Testis (tissue), 3 donors: ENCODE results near the gene PVALEF. TPM values are rescaled to one million over a fixed set of nuclear protein-coding genes. Genes with fewer than 3 reads are reported as not detected.

ENCODE experiments used
- DNase-seq: peaks from one replicate; pipeline ENCODE4 v3.0.0-alpha.2; 2019
- H3K27ac ChIP-seq, 2 donors: fragments of 200-600 bp; sonication (generic); one replicate each; pipeline ENCODE4 v1.5.1; 2019
- H3K27me3 ChIP-seq: fragments of 200-600 bp; sonication (generic); one replicate; pipeline ENCODE4 v1.5.1; 2019
- H3K36me3 ChIP-seq: fragments of 200-600 bp; sonication (generic); one replicate; pipeline ENCODE4 v1.5.1; 2017; ENCODE audit warnings: low read depth; ENCODE audit errors: missing control alignments
- H3K4me1 ChIP-seq: fragments of 200-600 bp; sonication (generic); one replicate; pipeline ENCODE4 v1.5.1; 2019
- H3K4me3 ChIP-seq, 2 donors: fragments of 200-600 bp; sonication (generic); one replicate each; pipeline ENCODE4 v1.5.1; 2017 to 2019
- H3K9me3 ChIP-seq: fragments of 200-600 bp; sonication (generic); one replicate; pipeline ENCODE4 v1.5.1; 2017
- POLR2A ChIP-seq: fragments of 450-650 bp; IDR thresholded peaks from one replicate; pipeline ENCODE4 v1.6.1; 2017; ENCODE audit warnings: antibody characterized with exemption, mild to moderate bottlenecking, moderate library complexity
- WGBS, 2 donors: methylation state at CpG; one replicate each; pipeline ENCODE4 v1.1.5; 2018; 5-methylcytosine and 5-hydroxymethylcytosine counted together
- intact Hi-C: fragments of 100-400 bp; cut with DNase I; formaldehyde crosslinking; loops from one replicate; pipeline ENCODE4 v1.15.1; 2023; ENCODE audit warnings: low total_unique reads
- polyA plus RNA-seq: library from polyadenylated mRNA; stranded (reverse); fragments of 350-450 nt; fragmentation: Illumina TruSeq; extraction: RNeasy Lipid Tissue Mini Kit (QIAGEN cat#74804); gene quantifications from one replicate; pipeline ENCODE4 v1.2.3, GENCODE V29; 2014; ENCODE audit warnings: low read depth, low replicate concordance; ENCODE audit not compliant: insufficient read depth
- total RNA-seq, 2 donors: library from RNA; depleted of rRNA; stranded (reverse); fragments of >200 nt; gene quantifications; one replicate each; pipeline ENCODE4 v1.2.3, GENCODE V29; 2016
- TF ChIP-seq, protein P1 (sequence below), 3 experiments: fragments of 450-650 bp in 2 of 3; fragments of 200-600 bp in 1 of 3; sonication (generic) in 1 of 3; IDR thresholded peaks; one replicate each; pipeline ENCODE4 v1.5.1; 2016 to 2019; ENCODE audit warnings: antibody characterized with exemption in 3 of 3, mild to moderate bottlenecking in 2 of 3, moderate library complexity in 1 of 3

Gene PVALEF
- total and polyA plus RNA-seq, 3 donors from 2014 or later = not detected

DNA sequence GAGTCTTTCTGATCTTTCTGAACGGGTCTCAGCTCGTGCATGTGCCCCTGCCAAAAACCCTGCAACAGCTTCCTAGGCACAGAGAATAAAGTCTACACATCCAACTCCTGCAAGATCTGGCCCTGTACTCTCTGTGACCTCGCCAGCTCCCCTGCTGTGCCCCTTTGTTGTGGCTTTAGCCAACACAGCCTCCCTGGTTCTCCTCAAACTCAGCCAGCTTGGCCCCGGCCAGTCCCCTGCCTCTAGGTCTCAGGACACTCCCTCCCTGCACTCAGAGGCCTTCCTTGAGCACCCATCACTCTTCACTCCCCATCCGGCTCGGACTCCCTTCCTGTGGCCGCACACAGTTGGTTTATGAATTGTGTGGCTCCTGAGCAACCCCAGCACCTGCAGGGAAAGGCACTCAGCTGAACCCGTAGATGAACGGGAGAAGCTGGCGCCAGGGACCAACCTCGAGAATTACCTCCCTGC, 56.1 kb downstream of the PVALEF start:
- TF ChIP-seq POLR2A = no peak
- TF ChIP-seq, protein P1, sequence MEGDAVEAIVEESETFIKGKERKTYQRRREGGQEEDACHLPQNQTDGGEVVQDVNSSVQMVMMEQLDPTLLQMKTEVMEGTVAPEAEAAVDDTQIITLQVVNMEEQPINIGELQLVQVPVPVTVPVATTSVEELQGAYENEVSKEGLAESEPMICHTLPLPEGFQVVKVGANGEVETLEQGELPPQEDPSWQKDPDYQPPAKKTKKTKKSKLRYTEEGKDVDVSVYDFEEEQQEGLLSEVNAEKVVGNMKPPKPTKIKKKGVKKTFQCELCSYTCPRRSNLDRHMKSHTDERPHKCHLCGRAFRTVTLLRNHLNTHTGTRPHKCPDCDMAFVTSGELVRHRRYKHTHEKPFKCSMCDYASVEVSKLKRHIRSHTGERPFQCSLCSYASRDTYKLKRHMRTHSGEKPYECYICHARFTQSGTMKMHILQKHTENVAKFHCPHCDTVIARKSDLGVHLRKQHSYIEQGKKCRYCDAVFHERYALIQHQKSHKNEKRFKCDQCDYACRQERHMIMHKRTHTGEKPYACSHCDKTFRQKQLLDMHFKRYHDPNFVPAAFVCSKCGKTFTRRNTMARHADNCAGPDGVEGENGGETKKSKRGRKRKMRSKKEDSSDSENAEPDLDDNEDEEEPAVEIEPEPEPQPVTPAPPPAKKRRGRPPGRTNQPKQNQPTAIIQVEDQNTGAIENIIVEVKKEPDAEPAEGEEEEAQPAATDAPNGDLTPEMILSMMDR (IDR thresholded peaks at IDR 0.05) = no peak
- no peak for DNase-seq
- Histone ChIP-seq H3K4me1 (peaks cover 18% of the 10 kb centered on the region), H3K9me3 (no peaks in the 10 kb centered on the region), H3K27ac (no peak overlapping the region), H3K27me3 (no peaks in the 10 kb centered on the region), H3K4me3 (no peak overlapping the region), H3K36me3 (no peaks in the 10 kb centered on the region)
- 61 to 76% methylated on average over 7 to 11 of the region's 11 CpGs for WGBS, 2 donors
- intact Hi-C loops = no loop called here

- peak overlapping the region; percentile 76 to 80 for H3K4me3 ChIP-seq
- TF ChIP-seq POLR2A = no peak
- TF ChIP-seq, protein P1 (IDR thresholded peaks at IDR 0.05) = no peak
- H3K4me1 ChIP-seq = peaks cover 18% of the 10 kb centered on the region
- intact Hi-C loops = no loop called here
- H3K27ac ChIP-seq = no peak overlapping the region
- DNase-seq = no peak
- H3K36me3 ChIP-seq = no peaks in the 10 kb centered on the region
- WGBS, 2 donors = 6 to 7% methylated on average over 6 to 22 of the region's 24 CpGs
- no peaks in the 10 kb centered on the region for H3K9me3 ChIP-seq
- H3K27me3 ChIP-seq = no peaks in the 10 kb centered on the region
Observed at GRCh38 chr17:81221842-81222619, 56.7 kb downstream of the PVALEF start.

DNA sequence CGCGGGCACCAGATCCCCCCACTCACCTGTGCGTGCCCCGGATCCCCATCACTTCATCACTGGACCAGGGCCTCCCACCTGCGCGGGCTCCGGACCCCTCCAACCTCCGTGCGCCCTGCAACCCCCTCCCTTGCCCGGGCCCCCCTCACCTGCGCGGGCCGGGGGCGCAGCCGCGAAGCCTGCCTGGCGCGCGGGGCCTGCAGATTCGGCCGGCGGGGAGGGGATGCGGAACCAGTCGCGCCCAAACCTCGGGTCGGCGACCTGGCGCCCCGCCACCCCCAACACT, 57.3 kb downstream of the PVALEF start:
- no peak overlapping the region for H3K27ac ChIP-seq
- TF ChIP-seq, protein P1 (IDR thresholded peaks at IDR 0.05) = no peak
- no peak for TF ChIP-seq POLR2A
- peak overlapping the region; percentile 76 to 80 for H3K4me3 ChIP-seq
- no peak for DNase-seq
- intact Hi-C loops = no loop called here
- H3K36me3 ChIP-seq = no peaks in the 10 kb centered on the region
- WGBS, 2 donors = 0 to 1% methylated on average over 1 to 30 of the region's 30 CpGs
- H3K9me3 ChIP-seq = no peaks in the 10 kb centered on the region
- H3K27me3 ChIP-seq = no peaks in the 10 kb centered on the region
- peaks cover 18% of the 10 kb centered on the region for H3K4me1 ChIP-seq

GRCh38 chr17:81222906-81223761, 57.8 kb downstream of the PVALEF start, which contains the start of gene CEP131:
Gene CEP131 (minus strand): TSS chr17:81222965. CDS start chr17:81220056, 2,909 bp downstream.
- Histone ChIP-seq H3K4me3 (peak within 1 kb of the TSS; percentile 76 to 80), H3K27ac (peak within 1 kb of the TSS in 1 of 2 donors; percentile 37), H3K36me3 (no peaks in the 10 kb centered on the region), H3K9me3 (no peaks in the 10 kb centered on the region), H3K4me1 (peaks cover 18% of the 10 kb centered on the region), H3K27me3 (no peaks in the 10 kb centered on the region)
- TF ChIP-seq POLR2A = no peak
- TF ChIP-seq, protein P1 (IDR thresholded peaks at IDR 0.05) = no peak
- DNase-seq = peak; percentile 98
- 0 to 1% methylated on average over 27 to 76 of the region's 79 CpGs for WGBS, 2 donors
- intact Hi-C loops = no loop called here
